GM18520 (cell line): Measurements from ENCODE around the gene PEX14.
A peak's percentile ranks its signal among the peaks of the same experiment; 100 is the strongest.
"Not testable (repeated sequence)": the region's sequence is repeated elsewhere in the genome, so short reads cannot be mapped to it uniquely, and the experiment has no call there.

Experiments used
- ATAC-seq: cut with Tn5 transposase; IDR thresholded peaks from one replicate; pipeline ENCODE4 v1.9.1; 2021; ENCODE audit not compliant: unreplicated experiment

PEX14 gene

GRCh38 chr1:10494418-10494753, 19.6 kb downstream of the PEX14 start:
- no peak for ATAC-seq

GRCh38 chr1:10494754-10495474, 20.2 kb downstream of the PEX14 start:
- peak; percentile 78 for ATAC-seq

GRCh38 chr1:10495475-10495817, 20.7 kb downstream of the PEX14 start:
- no peak for ATAC-seq

- ATAC-seq: no peak
Measured at GRCh38 chr1:10495952-10496351, 21.2 kb downstream of the PEX14 start.

GRCh38 chr1:10497109-10497508, 22.4 kb downstream of the PEX14 start:
- ATAC-seq: no peak

- no peak for ATAC-seq
Measured at GRCh38 chr1:10498231-10498630, 23.5 kb downstream of the PEX14 start.

- no peak for ATAC-seq
Measured at GRCh38 chr1:10502206-10502605, 27.5 kb downstream of the PEX14 start.

GRCh38 chr1:10504249-10504648, 29.5 kb downstream of the PEX14 start:
- no peak for ATAC-seq

GRCh38 chr1:10506046-10506676, 31.4 kb downstream of the PEX14 start:
- ATAC-seq: not testable (repeated sequence)

GRCh38 chr1:10506677-10507047, 31.9 kb downstream of the PEX14 start:
- ATAC-seq: no peak

- no peak for ATAC-seq
Measured at GRCh38 chr1:10507111-10507879, 32.5 kb downstream of the PEX14 start.

GRCh38 chr1:10508511-10508951, 33.8 kb downstream of the PEX14 start:
- ATAC-seq: no peak

- no peak for ATAC-seq
Measured at GRCh38 chr1:10509809-10510509, 35.2 kb downstream of the PEX14 start.

- ATAC-seq: peak; percentile 92
Measured at GRCh38 chr1:10510520-10511493, 36.1 kb downstream of the PEX14 start.

- no peak for ATAC-seq
Measured at GRCh38 chr1:10511494-10511885, 36.7 kb downstream of the PEX14 start.

- ATAC-seq: no peak
Measured at GRCh38 chr1:10513199-10513598, 38.4 kb downstream of the PEX14 start.

- no peak for ATAC-seq
Measured at GRCh38 chr1:10514490-10515235, 39.9 kb downstream of the PEX14 start.

- no peak for ATAC-seq
Measured at GRCh38 chr1:10515301-10515975, 40.7 kb downstream of the PEX14 start.
